Prostate gland (tissue), 2 donors: ENCODE results near the gene TTC31. TPM values are rescaled to one million over a fixed set of nuclear protein-coding genes. Genes with fewer than 3 reads are reported as not detected.

Experiments
- DNase-seq: peaks from one replicate; pipeline ENCODE4 v3.0.0-alpha.2; 2019; ENCODE audit warnings: low spot score
- H3K27ac ChIP-seq, 2 donors: fragments of 200-600 bp; sonication (generic); 2 replicates each; pipeline ENCODE4 v1.5.1; 2017 to 2019
- H3K27me3 ChIP-seq: fragments of 200-600 bp; sonication (generic); replicated peaks from 2 replicates; pipeline ENCODE4 v1.5.1; 2019; ENCODE audit not compliant: insufficient read depth
- H3K36me3 ChIP-seq, 2 donors: fragments of 200-600 bp; sonication (generic); 1 replicate in 1 of 2; 2 replicates in 1 of 2; pipeline versions ENCODE4 v1.5.1 to v1.8.1; 2017 to 2019
- H3K4me1 ChIP-seq: fragments of 200-600 bp; sonication (generic); replicated peaks from 2 replicates; pipeline ENCODE4 v1.5.1; 2019
- H3K4me3 ChIP-seq, 2 donors: fragments of 200-600 bp; sonication (generic); 2 replicates each; pipeline ENCODE4 v1.5.1; 2017 to 2019
- H3K9me3 ChIP-seq: fragments of 200-600 bp; sonication (generic); 2 replicates; pipeline ENCODE4 v1.5.1; 2017
- CTCF ChIP-seq, 4 experiments: fragments of 200-600 bp in 2 of 4; fragments of 450-650 bp in 2 of 4; sonication (generic) in 2 of 4; IDR thresholded peaks; 1 replicate in 3 of 4; 2 replicates in 1 of 4; pipeline ENCODE4 v1.5.1; 2016 to 2019; ENCODE audit warnings: antibody characterized with exemption in 4 of 4, mild to moderate bottlenecking in 2 of 4, moderate library complexity in 2 of 4
- POLR2A ChIP-seq: fragments of 450-650 bp; IDR thresholded peaks from one replicate; pipeline ENCODE4 v1.6.1; 2016; ENCODE audit warnings: antibody characterized with exemption, mild to moderate bottlenecking
- POLR2AphosphoS5 ChIP-seq: sonication (generic); formaldehyde crosslinking; IDR thresholded peaks from one replicate; pipeline ENCODE4 v1.6.1; 2017; ENCODE audit warnings: antibody characterized with exemption
- WGBS: methylation state at CpG from one replicate; pipeline ENCODE4 v1.1.5; 2018; 5-methylcytosine and 5-hydroxymethylcytosine counted together
- intact Hi-C: fragments of 100-400 bp; cut with DNase I; formaldehyde crosslinking; loops from one replicate; pipeline ENCODE4 v1.14.2; 2022
- total RNA-seq, 2 donors: library from RNA; depleted of rRNA; stranded (reverse); fragments of >200 nt; gene quantifications; one replicate each; pipeline ENCODE4 v1.1.0, GENCODE V29; 2016

The TTC31 gene
- total RNA-seq, 2 donors from 2014 or later = 24.0 to 27.6 TPM

DNA sequence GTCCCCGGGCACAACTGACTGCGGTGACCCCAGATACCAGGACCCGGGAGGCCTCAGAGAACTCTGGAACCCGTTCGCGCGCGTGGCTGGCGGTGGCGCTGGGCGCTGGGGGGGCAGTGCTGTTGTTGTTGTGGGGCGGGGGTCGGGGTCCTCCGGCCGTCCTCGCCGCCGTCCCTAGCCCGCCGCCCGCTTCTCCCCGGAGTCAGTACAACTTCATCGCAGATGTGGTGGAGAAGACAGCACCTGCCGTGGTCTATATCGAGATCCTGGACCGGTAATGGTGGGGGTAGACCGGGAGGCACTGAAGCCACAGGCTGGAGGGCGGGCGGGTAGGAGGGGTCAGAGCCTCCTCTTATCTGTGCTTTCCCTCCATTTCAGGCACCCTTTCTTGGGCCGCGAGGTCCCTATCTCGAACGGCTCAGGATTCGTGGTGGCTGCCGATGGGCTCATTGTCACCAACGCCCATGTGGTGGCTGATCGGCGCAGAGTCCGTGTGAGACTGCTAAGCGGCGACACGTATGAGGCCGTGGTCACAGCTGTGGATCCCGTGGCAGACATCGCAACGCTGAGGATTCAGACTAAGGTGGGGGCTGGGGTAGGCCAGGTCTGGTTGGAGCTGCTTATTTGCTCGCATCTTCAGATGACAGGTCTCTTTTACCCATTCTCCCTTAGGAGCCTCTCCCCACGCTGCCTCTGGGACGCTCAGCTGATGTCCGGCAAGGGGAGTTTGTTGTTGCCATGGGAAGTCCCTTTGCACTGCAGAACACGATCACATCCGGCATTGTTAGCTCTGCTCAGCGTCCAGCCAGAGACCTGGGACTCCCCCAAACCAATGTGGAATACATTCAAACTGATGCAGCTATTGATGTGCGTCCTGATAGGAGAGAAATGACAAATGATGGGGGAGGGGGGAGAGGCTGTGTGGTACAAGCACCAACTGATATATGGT lies 47.6 kb downstream of the TTC31 start:
- TF ChIP-seq POLR2A (no peak), CTCF (IDR thresholded peaks at IDR 0.05) (no peak), POLR2AphosphoS5 (no peak)
- H3K4me1 ChIP-seq = peaks cover 7% of the 10 kb centered on the region
- H3K27me3 ChIP-seq = no peaks in the 10 kb centered on the region
- peak overlapping the region; percentile 63 to 89 for H3K4me3 ChIP-seq
- peaks cover 0 to 4% of the 10 kb centered on the region in 2 donors for H3K36me3 ChIP-seq
- 3% methylated on average over 54 of the region's 54 CpGs for WGBS
- no peaks in the 10 kb centered on the region for H3K9me3 ChIP-seq
- no peak for DNase-seq
- H3K27ac ChIP-seq = peak overlapping the region; percentile 54 to 77
- intact Hi-C loops = no loop called here

DNA sequence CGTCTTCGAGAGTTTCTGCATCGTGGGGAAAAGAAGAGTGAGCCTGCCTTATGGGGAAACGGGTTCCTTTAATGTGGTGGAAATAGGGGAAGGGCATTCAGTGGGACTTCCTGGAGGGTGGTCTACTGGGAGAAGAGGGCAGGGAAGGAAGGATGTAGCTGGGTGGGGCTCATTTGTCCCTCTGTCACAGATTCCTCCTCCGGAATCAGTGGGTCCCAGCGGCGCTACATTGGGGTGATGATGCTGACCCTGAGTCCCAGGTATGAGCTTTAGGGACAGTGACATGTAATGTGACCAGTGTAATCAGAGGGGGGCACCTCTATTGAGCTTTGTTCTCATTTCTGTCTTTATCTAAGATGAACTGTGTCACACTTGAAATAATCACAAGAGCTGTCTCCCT lies 48.8 kb downstream of the TTC31 start:
- no peak overlapping the region for H3K4me3 ChIP-seq
- DNase-seq = no peak
- WGBS = 90% methylated on average over 7 of the region's 7 CpGs

DNA sequence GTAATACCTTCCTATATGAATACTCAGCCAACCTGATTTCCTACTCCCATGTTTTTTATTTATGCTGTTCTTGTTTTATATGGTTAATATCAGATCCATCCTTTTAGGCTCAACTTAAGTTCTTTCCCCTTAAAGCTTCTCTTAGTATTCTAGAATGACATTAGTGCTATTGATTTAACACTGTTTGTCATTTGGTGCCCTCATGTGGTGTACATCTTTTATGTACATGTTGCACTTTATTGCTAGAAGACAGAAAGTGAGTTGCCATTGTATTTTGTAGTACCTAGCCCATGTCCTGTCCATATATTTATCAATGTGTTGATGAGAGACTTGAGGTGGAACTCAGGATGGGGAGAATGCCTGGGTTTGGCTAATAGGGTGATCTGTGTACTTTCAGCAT lies 49.3 kb downstream of the TTC31 start:
- Histone ChIP-seq H3K4me1 (peaks cover 7% of the 10 kb centered on the region), H3K4me3 (no peak overlapping the region), H3K27ac (no peak overlapping the region), H3K36me3 (no peaks in the 10 kb centered on the region), H3K9me3 (no peaks in the 10 kb centered on the region), H3K27me3 (no peaks in the 10 kb centered on the region)
- intact Hi-C loops = no loop called here
- TF ChIP-seq CTCF (IDR thresholded peaks at IDR 0.05) = peak in 2 of 4 experiments; percentile 31
- no peak for TF ChIP-seq POLR2AphosphoS5
- DNase-seq = no peak

More for the DNA sequence above, 48.8 kb downstream of the TTC31 start:
- peaks cover 0 to 3% of the 10 kb centered on the region in 2 donors for H3K36me3 ChIP-seq
- no peaks in the 10 kb centered on the region for H3K9me3 ChIP-seq
- intact Hi-C loops = no loop called here
- TF ChIP-seq POLR2A (no peak), CTCF (IDR thresholded peaks at IDR 0.05) (no peak), POLR2AphosphoS5 (no peak)
- H3K27me3 ChIP-seq = no peaks in the 10 kb centered on the region
- H3K4me1 ChIP-seq = peaks cover 7% of the 10 kb centered on the region
- H3K27ac ChIP-seq = no peak overlapping the region

- WGBS = 87% methylated on average over 4 of the region's 4 CpGs
- no peaks in the 10 kb centered on the region for H3K36me3 ChIP-seq
- no peak for DNase-seq
- intact Hi-C loops = no loop called here
- no peaks in the 10 kb centered on the region for H3K9me3 ChIP-seq
- no peaks in the 10 kb centered on the region for H3K27me3 ChIP-seq
- TF ChIP-seq POLR2A (no peak), POLR2AphosphoS5 (no peak), CTCF (IDR thresholded peaks at IDR 0.05) (no peak)
- H3K4me3 ChIP-seq = no peak overlapping the region
- no peak overlapping the region for H3K27ac ChIP-seq
- peaks cover 5% of the 10 kb centered on the region for H3K4me1 ChIP-seq
These were observed 50.6 kb downstream of the TTC31 start for GRCh38 chr2:74533464-74533863.

DNA sequence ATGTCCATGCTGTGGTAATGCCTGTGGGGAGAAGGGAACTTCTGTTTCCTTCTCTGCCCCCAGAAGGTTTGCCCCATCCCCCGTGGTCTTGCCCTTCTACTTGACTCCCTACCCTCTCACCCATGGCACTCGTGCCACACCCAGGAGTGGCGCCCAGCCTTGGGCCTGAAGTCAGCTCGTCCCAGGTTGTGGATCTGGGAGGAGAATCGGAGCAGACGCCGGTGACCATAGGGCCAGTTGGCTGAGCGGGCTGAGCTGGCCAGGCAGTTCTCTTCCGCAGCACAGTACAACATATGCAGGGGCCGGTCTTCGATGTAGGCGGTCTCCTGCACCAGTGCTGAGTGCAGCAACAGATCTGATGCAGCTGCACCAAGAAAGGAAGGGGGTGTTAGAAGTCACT lies 51.5 kb downstream of the TTC31 start:
- no peak for TF ChIP-seq POLR2A
- TF ChIP-seq POLR2AphosphoS5 = no peak
- TF ChIP-seq CTCF (IDR thresholded peaks at IDR 0.05) = no peak
- intact Hi-C loops = no loop called here
- WGBS = 77% methylated on average over 12 of the region's 12 CpGs

More for the DNA sequence above, 51.5 kb downstream of the TTC31 start:
- Histone ChIP-seq H3K9me3 (no peaks in the 10 kb centered on the region), H3K4me1 (no peaks in the 10 kb centered on the region), H3K4me3 (no peak overlapping the region), H3K27ac (no peak overlapping the region), H3K36me3 (no peaks in the 10 kb centered on the region), H3K27me3 (no peaks in the 10 kb centered on the region)
- DNase-seq = no peak
